H9 (cell line): ENCODE measurements around the gene RAP1GAP2. TPM values are rescaled to one million over a fixed set of nuclear protein-coding genes. Genes with fewer than 3 reads are reported as not detected.

Experiments used
- DNase-seq: peaks from one replicate; pipeline ENCODE4 v3.0.0-alpha.2; 2017
- H2AFZ ChIP-seq: one replicate; pipeline ENCODE4 v1.6.1; 2013; ENCODE audit warnings: mild to moderate bottlenecking, low read length, control low read depth, moderate library complexity
- H2AK5ac ChIP-seq: 2 replicates; pipeline ENCODE4 v1.6.1; 2013; ENCODE audit warnings: low read length, control low read depth, mixed read lengths; ENCODE audit not compliant: insufficient read length
- H2BK120ac ChIP-seq: one replicate; pipeline ENCODE4 v1.6.1; 2013; ENCODE audit warnings: low read depth, mild to moderate bottlenecking, low read length, control low read depth, inconsistent platforms; ENCODE audit not compliant: poor library complexity, severe bottlenecking
- H2BK12ac ChIP-seq: 2 replicates; pipeline ENCODE4 v1.6.1; 2013; ENCODE audit warnings: low read length, control low read depth, mixed read lengths, low read depth; ENCODE audit not compliant: insufficient read length
- H2BK15ac ChIP-seq: 2 replicates; pipeline ENCODE4 v1.6.1; 2013; ENCODE audit warnings: low read depth, low read length, control low read depth
- H2BK20ac ChIP-seq: one replicate; pipeline ENCODE4 v1.6.1; 2013; ENCODE audit warnings: low read depth, mild to moderate bottlenecking, low read length, control low read depth, inconsistent platforms; ENCODE audit not compliant: poor library complexity, severe bottlenecking
- H2BK5ac ChIP-seq: 2 replicates; pipeline ENCODE4 v1.6.1; 2013; ENCODE audit warnings: low read length, control low read depth, mixed read lengths; ENCODE audit not compliant: insufficient read length
- H3K14ac ChIP-seq: 2 replicates; pipeline ENCODE4 v1.6.1; 2013; ENCODE audit warnings: low read length, control low read depth; ENCODE audit not compliant: insufficient read depth
- H3K18ac ChIP-seq: 2 replicates; pipeline ENCODE4 v1.6.1; 2013; ENCODE audit warnings: low read depth, mild to moderate bottlenecking, mixed read lengths, low read length, control low read depth; ENCODE audit not compliant: insufficient read length
- H3K23ac ChIP-seq: 2 replicates; pipeline ENCODE4 v1.6.1; 2013; ENCODE audit warnings: low read length, control low read depth, mixed read lengths, low read depth; ENCODE audit not compliant: insufficient read length
- H3K23me2 ChIP-seq: 2 replicates; pipeline ENCODE4 v1.6.1; 2013; ENCODE audit warnings: low read depth, mild to moderate bottlenecking, mixed read lengths, low read length, control low read depth; ENCODE audit not compliant: insufficient read length, poor library complexity, severe bottlenecking
- H3K27ac ChIP-seq: 2 replicates; pipeline ENCODE4 v1.5.1; 2013; ENCODE audit warnings: low read length, control low read depth, mixed read lengths, low read depth; ENCODE audit not compliant: insufficient read length
- H3K27me3 ChIP-seq: 2 replicates; pipeline ENCODE4 v1.6.1; 2013; ENCODE audit warnings: low read length, control low read depth, inconsistent platforms; ENCODE audit not compliant: insufficient read depth
- H3K4ac ChIP-seq: 2 replicates; pipeline ENCODE4 v1.6.1; 2013; ENCODE audit warnings: low read depth, mild to moderate bottlenecking, control low read depth, inconsistent platforms, low read length, moderate library complexity
- H3K4me1 ChIP-seq: 2 replicates; pipeline ENCODE4 v1.6.1; 2013; ENCODE audit warnings: low read length, control low read depth, inconsistent platforms; ENCODE audit not compliant: insufficient read depth
- H3K4me2 ChIP-seq: 2 replicates; pipeline ENCODE4 v1.6.1; 2013; ENCODE audit warnings: low read length, control low read depth, mixed read lengths; ENCODE audit not compliant: insufficient read length, insufficient read depth
- H3K56ac ChIP-seq: 2 replicates; pipeline ENCODE4 v1.6.1; 2013; ENCODE audit warnings: low read depth, mild to moderate bottlenecking, mixed read lengths, low read length, control low read depth; ENCODE audit not compliant: insufficient read length
- H3K79me1 ChIP-seq: 2 replicates; pipeline ENCODE4 v1.6.1; 2013; ENCODE audit warnings: low read depth, mild to moderate bottlenecking, moderate library complexity, low read length, control low read depth, inconsistent platforms; ENCODE audit not compliant: insufficient read depth, poor library complexity, severe bottlenecking
- H3K79me2 ChIP-seq: 2 replicates; pipeline ENCODE4 v1.6.1; 2013; ENCODE audit warnings: low read length, control low read depth, inconsistent platforms; ENCODE audit not compliant: insufficient read depth
- H3K9ac ChIP-seq: 2 replicates; pipeline ENCODE4 v1.6.1; 2013; ENCODE audit warnings: low read length, control low read depth, mixed read lengths; ENCODE audit not compliant: insufficient read length; ENCODE audit errors: extremely low read depth
- H3K9me3 ChIP-seq: one replicate; pipeline ENCODE4 v1.6.1; 2013; ENCODE audit warnings: low read depth, low read length, inconsistent platforms; ENCODE audit not compliant: control insufficient read depth
- H3T11ph ChIP-seq: one replicate; pipeline ENCODE4 v1.6.1; 2013; ENCODE audit warnings: mild to moderate bottlenecking, low read length, control low read depth, inconsistent platforms
- H4K20me1 ChIP-seq: one replicate; pipeline ENCODE4 v1.6.1; 2013; ENCODE audit not compliant: control insufficient read depth, insufficient read length, insufficient read depth
- H4K5ac ChIP-seq: 2 replicates; pipeline ENCODE4 v1.6.1; 2013; ENCODE audit warnings: low read depth, mild to moderate bottlenecking, mixed read lengths, low read length, control low read depth; ENCODE audit not compliant: insufficient read length
- H4K8ac ChIP-seq: replicated peaks from 2 replicates; pipeline ENCODE4 v1.6.1; 2013; ENCODE audit warnings: low read length, control low read depth, mixed read lengths, low read depth; ENCODE audit not compliant: insufficient read length
- H4K91ac ChIP-seq: 2 replicates; pipeline ENCODE4 v1.6.1; 2013; ENCODE audit warnings: low read depth, mild to moderate bottlenecking, moderate library complexity, mixed read lengths, low read length, control low read depth; ENCODE audit not compliant: insufficient read length
- H3K27ac Mint-ChIP-seq, 3 experiments: 2 replicates in 2 of 3; 3 replicates in 1 of 3; pipeline ENCODE4 v1.8.0; 2020 to 2021; ENCODE audit warnings: mixed read lengths in 3 of 3, mild to moderate bottlenecking in 1 of 3, moderate library complexity in 1 of 3
- H3K27me3 Mint-ChIP-seq: 2 replicates; pipeline ENCODE4 v1.8.0; 2021; ENCODE audit warnings: low read depth, mild to moderate bottlenecking, moderate library complexity, mixed read lengths
- H3K36me3 Mint-ChIP-seq, 3 experiments: 2 replicates in 2 of 3; 3 replicates in 1 of 3; pipeline ENCODE4 v1.8.0; 2020 to 2021; ENCODE audit warnings: low read depth in 3 of 3, mixed read lengths in 3 of 3; ENCODE audit not compliant: insufficient read depth in 1 of 3
- H3K4me1 Mint-ChIP-seq, 2 experiments: 2 replicates each; pipeline ENCODE4 v1.8.0; 2020; ENCODE audit warnings: mixed read lengths in 2 of 2
- H3K4me3 Mint-ChIP-seq, 2 experiments: 2 replicates in 1 of 2; 3 replicates in 1 of 2; pipeline ENCODE4 v1.8.0; 2020 to 2021; ENCODE audit warnings: mild to moderate bottlenecking in 2 of 2, mixed read lengths in 2 of 2, moderate library complexity in 1 of 2
- H3K9me3 Mint-ChIP-seq, 2 experiments: 2 replicates in 1 of 2; 3 replicates in 1 of 2; pipeline ENCODE4 v1.8.0; 2020; ENCODE audit warnings: mild to moderate bottlenecking in 2 of 2, mixed read lengths in 2 of 2, moderate library complexity in 1 of 2
- CTCF ChIP-seq: fragments of 200-600 bp; sonication (generic); conservative IDR thresholded peaks from 3 replicates; pipeline ENCODE4 v1.8.0; 2021; ENCODE audit warnings: antibody characterized with exemption, mild to moderate bottlenecking
- WGBS: extraction: QIAGEN DNeasy Blood & Tissue Kit; methylation state at CpG from one replicate; pipeline ENCODE4 v1.1.7; 2013; ENCODE audit warnings: missing lambda C conversion rate, low lambda C conversion rate, mixed read lengths; ENCODE audit not compliant: insufficient read length; ENCODE audit errors: extremely low coverage; 5-methylcytosine and 5-hydroxymethylcytosine counted together
- total RNA-seq: library from RNA; stranded (reverse); gene quantifications from 2 replicates; pipeline ENCODE4 v1.2.1, GENCODE V29; 2021

The RAP1GAP2 gene
- total RNA-seq, 1 experiment from 2014 or later, result 33.8 TPM

- TF ChIP-seq CTCF, result no peak
- Histone ChIP-seq H2AK5ac (no peak overlapping the region), H3K18ac (no peak overlapping the region), H3K4me1 (no peaks in the 10 kb centered on the region), H3K27me3 (no peaks in the 10 kb centered on the region), H3T11ph (no peak overlapping the region), H3K23me2 (no peaks in the 10 kb centered on the region), H3K23ac (no peak overlapping the region), H3K4me2 (no peak overlapping the region), H3K9ac (no peak overlapping the region), H2BK5ac (no peak overlapping the region), H2BK20ac (no peak overlapping the region), H3K79me1 (no peaks in the 10 kb centered on the region), H3K4ac (no peak overlapping the region), H2AFZ (no peak overlapping the region), H3K27ac (no peak overlapping the region), H4K8ac (no peak overlapping the region), H2BK120ac (no peak overlapping the region), H4K5ac (no peak overlapping the region), H4K91ac (no peak overlapping the region), H3K14ac (no peak overlapping the region), H2BK12ac (no peak overlapping the region), H3K56ac (no peak overlapping the region), H3K79me2 (no peaks in the 10 kb centered on the region), H4K20me1 (no peaks in the 10 kb centered on the region), H3K9me3 (no peaks in the 10 kb centered on the region), H2BK15ac (no peak overlapping the region)
- Mint-ChIP-seq H3K27ac (no peak overlapping the region; a peak in 1 of 7 replicates), H3K36me3 (peaks cover 2 to 14% (median 7%) of the 10 kb centered on the region in 3 experiments; a peak in 4 of 7 replicates), H3K9me3 (no peaks in the 10 kb centered on the region), H3K4me3 (no peak overlapping the region), H3K27me3 (no peaks in the 10 kb centered on the region), H3K4me1 (no peaks in the 10 kb centered on the region)
- no CpG with 5 or more reads among the region's 8 CpGs for WGBS
- peak; percentile 27 for DNase-seq
Observed at GRCh38 chr17:2975469-2975958, 179.3 kb downstream of the RAP1GAP2 start.
